DOHH2 (cell line): ENCODE data around the gene SULT2A1.

ENCODE experiments used
- CTCF ChIP-seq: fragments of 200-600 bp; sonication (generic); IDR thresholded peaks from one replicate; pipeline ENCODE4 v1.5.1; 2014; ENCODE audit warnings: antibody characterized with exemption, mild to moderate bottlenecking, low read depth, low read length; ENCODE audit not compliant: poor library complexity, severe bottlenecking
- EZH2phosphoT487 ChIP-seq: fragments of 200-600 bp; sonication (generic); IDR thresholded peaks from 2 replicates; pipeline ENCODE4 v1.6.1; 2017; ENCODE audit warnings: borderline replicate concordance, mild to moderate bottlenecking, antibody characterized with exemption, low read length, moderate library complexity, mixed read lengths

GRCh38 chr19:47886010-47886559, at the start of gene SULT2A1:
- TF ChIP-seq CTCF: no peak
- TF ChIP-seq EZH2phosphoT487: no peak
